IMR-90 (cell line): Measurements from ENCODE around the gene KBTBD6. TPM values are rescaled to one million over a fixed set of nuclear protein-coding genes. Genes with fewer than 3 reads are reported as not detected.

Experiments
- ATAC-seq: fragments of 200-7000 bp; cut with Tn5 transposase; 2 replicates; pipeline ENCODE4 v1.9.1; 2020; ENCODE audit warnings: low read depth, mild to moderate bottlenecking, moderate library complexity
- BruUV-seq: library from RNA; stranded (reverse); fragments of 400-500 nt; replicated peaks from 2 replicates; lab custom pipeline; 2021; lab: Mats Ljungman, UMichigan
- CTCF ChIA-PET: fragments of 300-600 bp; formaldehyde crosslinking; extraction: SDS; loops from one replicate; lab custom pipeline; 2021; ENCODE audit warnings: antibody characterized with exemption; lab: Yijun Ruan, JAX
- POLR2A ChIA-PET: fragments of 300-600 bp; sonication (Branson Sonifier 250); formaldehyde crosslinking; loops from one replicate; lab custom pipeline; 2022; ENCODE audit warnings: antibody characterized with exemption; ENCODE audit not compliant: unreplicated experiment; lab: Charles Lee
- DNase-seq: peaks from one replicate; pipeline ENCODE4 v3.0.0; 2013
- H2AFZ ChIP-seq: replicated peaks from 2 replicates; pipeline ENCODE3; 2013; ENCODE audit warnings: low read length, mild to moderate bottlenecking; ENCODE audit not compliant: poor library complexity
- H2AK5ac ChIP-seq: 2 replicates; pipeline ENCODE4 v1.6.1; 2013; ENCODE audit warnings: low read depth, low read length, inconsistent platforms
- H2AK9ac ChIP-seq: replicated peaks from 2 replicates; pipeline ENCODE3; 2013; ENCODE audit warnings: mild to moderate bottlenecking, low read depth, low read length, moderate library complexity; ENCODE audit not compliant: poor library complexity
- H2BK120ac ChIP-seq: 2 replicates; pipeline ENCODE4 v1.6.1; 2013; ENCODE audit warnings: low read depth, low read length, inconsistent platforms
- H2BK15ac ChIP-seq: 3 replicates; pipeline ENCODE4 v1.6.1; 2013; ENCODE audit warnings: low read depth, low read length, inconsistent platforms
- H2BK20ac ChIP-seq: 2 replicates; pipeline ENCODE4 v1.6.1; 2013; ENCODE audit warnings: low read depth, mild to moderate bottlenecking, inconsistent platforms, low read length, moderate library complexity
- H2BK5ac ChIP-seq: 2 replicates; pipeline ENCODE4 v1.6.1; 2013; ENCODE audit warnings: mild to moderate bottlenecking, low read depth, low read length, inconsistent platforms; ENCODE audit not compliant: poor library complexity, severe bottlenecking
- H3K14ac ChIP-seq: replicated peaks from 2 replicates; pipeline ENCODE4 v1.6.1; 2013; ENCODE audit warnings: low read depth, low read length, inconsistent platforms
- H3K18ac ChIP-seq: 2 replicates; pipeline ENCODE4 v1.6.1; 2013; ENCODE audit warnings: low read depth, low read length, control low read depth
- H3K23ac ChIP-seq: 2 replicates; pipeline ENCODE4 v1.6.1; 2013; ENCODE audit warnings: low read depth, low read length, inconsistent platforms
- H3K27ac ChIP-seq: 2 replicates; pipeline ENCODE4 v1.5.1; 2013; ENCODE audit warnings: mild to moderate bottlenecking, control low read depth, low read length; ENCODE audit not compliant: insufficient read depth
- H3K27me3 ChIP-seq: 2 replicates; pipeline ENCODE4 v1.6.1; 2013; ENCODE audit warnings: low read length; ENCODE audit not compliant: control insufficient read depth, insufficient read depth
- H3K36me3 ChIP-seq: 2 replicates; pipeline ENCODE4 v1.6.1; 2013; ENCODE audit warnings: low read length, mixed read lengths; ENCODE audit not compliant: control insufficient read depth, insufficient read depth
- H3K4ac ChIP-seq: 2 replicates; pipeline ENCODE4 v1.6.1; 2013; ENCODE audit warnings: low read depth, low read length, inconsistent platforms
- H3K4me1 ChIP-seq: 2 replicates; pipeline ENCODE4 v1.6.1; 2013; ENCODE audit warnings: low read length, mixed read lengths; ENCODE audit not compliant: control insufficient read depth, insufficient read depth
- H3K4me2 ChIP-seq: 2 replicates; pipeline ENCODE4 v1.6.1; 2013; ENCODE audit warnings: low read depth, mild to moderate bottlenecking, control low read depth, low read length, moderate library complexity
- H3K4me3 ChIP-seq: 2 replicates; pipeline ENCODE4 v1.5.1; 2013; ENCODE audit warnings: low read depth, mild to moderate bottlenecking, control low read depth, low read length, moderate library complexity; ENCODE audit not compliant: insufficient read depth
- H3K56ac ChIP-seq: 2 replicates; pipeline ENCODE4 v1.6.1; 2013; ENCODE audit warnings: low read length, inconsistent platforms; ENCODE audit not compliant: insufficient read depth; ENCODE audit errors: extremely low read depth
- H3K79me1 ChIP-seq, 2 experiments: 2 replicates each; pipeline ENCODE4 v1.6.1; 2013; ENCODE audit warnings: low read length in 2 of 2, inconsistent platforms in 1 of 2, low read depth in 1 of 2
- H3K9ac ChIP-seq: 2 replicates; pipeline ENCODE4 v1.6.1; 2013; ENCODE audit warnings: low read depth, low read length, control low read depth
- H3K9me1 ChIP-seq: 2 replicates; pipeline ENCODE4 v1.6.1; 2013; ENCODE audit warnings: low read length, inconsistent platforms; ENCODE audit not compliant: insufficient read depth
- H3K9me3 ChIP-seq: 2 replicates; pipeline ENCODE4 v1.6.1; 2013; ENCODE audit warnings: low read length; ENCODE audit not compliant: control insufficient read depth, insufficient read depth
- H4K20me1 ChIP-seq: 2 replicates; pipeline ENCODE4 v1.6.1; 2013; ENCODE audit warnings: low read length, inconsistent platforms; ENCODE audit not compliant: insufficient read depth
- H4K5ac ChIP-seq: 2 replicates; pipeline ENCODE4 v1.6.1; 2013; ENCODE audit warnings: mild to moderate bottlenecking, low read depth, low read length, control low read depth
- H4K8ac ChIP-seq, 2 experiments: 2 replicates each; pipeline ENCODE4 v1.6.1; 2013; ENCODE audit warnings: low read depth in 2 of 2, low read length in 2 of 2, control low read depth in 1 of 2, inconsistent platforms in 1 of 2
- H4K91ac ChIP-seq: 2 replicates; pipeline ENCODE4 v1.6.1; 2013; ENCODE audit warnings: low read depth, low read length, inconsistent platforms; ENCODE audit not compliant: insufficient read depth
- BHLHE40 ChIP-seq: fragments of 150-350 bp; IDR thresholded peaks from 2 replicates; pipeline ENCODE4 v1.6.1; 2016; ENCODE audit warnings: mild to moderate bottlenecking, low read depth, low read length
- CEBPB ChIP-seq: IDR thresholded peaks from 2 replicates; pipeline ENCODE4 v1.6.1; 2012; ENCODE audit warnings: low read depth, low read length, improper control_type of control experiment
- CHD1 ChIP-seq: IDR thresholded peaks from 2 replicates; pipeline ENCODE4 v1.6.1; 2012; ENCODE audit warnings: low read depth, low read length, improper control_type of control experiment
- FOS ChIP-seq: fragments of 150-350 bp; IDR thresholded peaks from 2 replicates; pipeline ENCODE4 v1.6.1; 2016; ENCODE audit warnings: low read depth, low read length
- MAFK ChIP-seq: IDR thresholded peaks from 2 replicates; pipeline ENCODE4 v1.6.1; 2012; ENCODE audit warnings: low read depth, low read length, improper control_type of control experiment
- MAZ ChIP-seq: IDR thresholded peaks from 2 replicates; pipeline ENCODE4 v1.6.1; 2012; ENCODE audit warnings: low read depth, mild to moderate bottlenecking, low read length, improper control_type of control experiment, moderate library complexity, borderline replicate concordance
- MXI1 ChIP-seq: IDR thresholded peaks from 2 replicates; pipeline ENCODE4 v1.6.1; 2012; ENCODE audit warnings: low read depth, mild to moderate bottlenecking, low read length, moderate library complexity, borderline replicate concordance
- NFE2L2 ChIP-seq: fragments of 150-350 bp; IDR thresholded peaks from 2 replicates; pipeline ENCODE4 v1.6.1; 2016; ENCODE audit warnings: low read depth, mild to moderate bottlenecking, low read length
- POLR2A ChIP-seq: IDR thresholded peaks from 2 replicates; pipeline ENCODE4 v1.6.1; 2012; ENCODE audit warnings: mild to moderate bottlenecking, low read depth, low read length
- RAD21 ChIP-seq: IDR thresholded peaks from 2 replicates; pipeline ENCODE4 v1.6.1; 2012; ENCODE audit warnings: low read length, improper control_type of control experiment
- RCOR1 ChIP-seq: IDR thresholded peaks from 2 replicates; pipeline ENCODE4 v1.6.1; 2012; ENCODE audit warnings: mild to moderate bottlenecking, low read length, improper control_type of control experiment; ENCODE audit not compliant: insufficient replicate concordance
- RFX5 ChIP-seq: IDR thresholded peaks from 2 replicates; pipeline ENCODE4 v1.8.0; 2012; ENCODE audit warnings: low read depth, mild to moderate bottlenecking, low read length, moderate library complexity
- SMC3 ChIP-seq: fragments of 150-350 bp; IDR thresholded peaks from 2 replicates; pipeline ENCODE4 v1.6.1; 2016; ENCODE audit warnings: low read depth, mild to moderate bottlenecking, antibody characterized with exemption, low read length, moderate library complexity
- WGBS, 2 experiments: methylation state at CpG; one replicate each; pipeline versions ENCODE4 v1.1.5 to v1.1.7; 2013; ENCODE audit warnings: missing lambda C conversion rate in 2 of 2; ENCODE audit not compliant: insufficient read length in 1 of 2; ENCODE audit errors: extremely low coverage in 2 of 2; 5-methylcytosine and 5-hydroxymethylcytosine counted together
- dilution Hi-C: fragments of 300-500 bp; cut with HindIII; formaldehyde crosslinking; loops from one replicate; pipeline ENCODE4 v1.14.3; 2018; ENCODE audit warnings: low sequenced_read_pairs; ENCODE audit not compliant: unreplicated experiment
- in situ Hi-C: fragments of 300-500 bp; cut with MboI; formaldehyde crosslinking; loops from 3 replicates; pipeline ENCODE4 v1.14.3; 2019; ENCODE audit warnings: low sequenced_read_pairs, inconsistent platforms, mixed read lengths
- intact Hi-C: fragments of 100-400 bp; cut with micrococcal nuclease; formaldehyde crosslinking; loops from 2 replicates; pipeline ENCODE4 v1.10.0; 2022
- polyA plus RNA-seq, 3 experiments: library from polyadenylated mRNA; depleted of rRNA; stranded (reverse); fragments of >200 nt; gene quantifications; 2 replicates each; pipeline ENCODE4 v1.2.3, GENCODE V29; 2012; ENCODE audit warnings: low replicate concordance in 1 of 3
- total RNA-seq: library from RNA; depleted of rRNA; stranded (reverse); fragments of >200 nt; gene quantifications from 2 replicates; pipeline ENCODE4 v1.2.3, GENCODE V29; 2012
- TF ChIP-seq, protein P1 (sequence below): fragments of 150-350 bp; IDR thresholded peaks from 2 replicates; pipeline ENCODE4 v1.6.1; 2016; ENCODE audit warnings: low read depth, mild to moderate bottlenecking, low read length, moderate library complexity, borderline replicate concordance
- TF ChIP-seq, protein P2 (sequence below): conservative IDR thresholded peaks from 2 replicates; pipeline ENCODE4 v1.5.1; 2012; ENCODE audit warnings: mild to moderate bottlenecking, low read depth, low read length, improper control_type of control experiment
- TF ChIP-seq, protein P3 (sequence below): fragments of 150-350 bp; IDR thresholded peaks from 2 replicates; pipeline ENCODE4 v1.6.1; 2017; ENCODE audit warnings: mild to moderate bottlenecking, antibody characterized with exemption, low read length, low read depth

Gene KBTBD6
- total and polyA plus RNA-seq, 2 of the 4 experiments (the other 2 are of a cell fraction), result 3.6 to 14.7 TPM

DNA sequence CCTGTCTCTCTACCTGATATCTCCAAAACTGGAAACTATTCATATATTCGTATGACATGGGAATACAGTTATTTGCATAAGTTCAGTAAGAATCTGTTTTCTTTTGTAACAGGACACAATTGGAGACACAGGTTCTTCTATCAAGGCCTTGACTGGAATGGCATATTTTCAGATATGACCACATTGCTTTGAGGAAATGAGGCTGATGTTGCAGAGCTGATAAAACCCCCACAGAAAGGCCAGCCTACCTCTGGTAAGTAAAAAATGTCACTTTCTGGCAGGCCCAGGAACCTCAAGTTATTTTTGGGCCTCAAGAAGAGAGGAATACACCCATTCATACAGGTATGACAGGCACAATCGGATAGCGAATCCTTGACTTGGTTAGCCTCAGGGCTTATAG lies 29.5 kb upstream of the KBTBD6 start:
- no peak overlapping the region for H2AFZ ChIP-seq
- no peak overlapping the region for H3K27ac ChIP-seq
- no peak overlapping the region for H4K8ac ChIP-seq
- H4K5ac ChIP-seq, result no peak overlapping the region
- no peak overlapping the region for H2BK5ac ChIP-seq
- H3K9me3 ChIP-seq, result no peaks in the 10 kb centered on the region
- H3K27me3 ChIP-seq, result no peaks in the 10 kb centered on the region
- no peaks in the 10 kb centered on the region for H3K4me1 ChIP-seq
- no CpG with 5 or more reads among the region's 3 CpGs for WGBS, 2 experiments
- no TSS peak for BruUV-seq
- H2AK5ac ChIP-seq, result no peak overlapping the region
- DNase-seq (no peak), ATAC-seq (no peak)
- no peak overlapping the region for H4K91ac ChIP-seq
- H3K4me2 ChIP-seq, result no peak overlapping the region
- H3K56ac ChIP-seq, result no peak overlapping the region
- intact Hi-C loops, result no loop called here
- dilution Hi-C loops, result no loop called here
- no peaks in the 10 kb centered on the region for H4K20me1 ChIP-seq
- H3K18ac ChIP-seq, result no peak overlapping the region
- no peak overlapping the region for H2BK20ac ChIP-seq
- no peak overlapping the region for H2BK15ac ChIP-seq
- H3K9ac ChIP-seq, result no peak overlapping the region
- no peak overlapping the region for H3K23ac ChIP-seq
- H2BK120ac ChIP-seq, result no peak overlapping the region
- H3K9me1 ChIP-seq, result no peaks in the 10 kb centered on the region
- H2AK9ac ChIP-seq, result no peak overlapping the region
- no peak overlapping the region for H3K14ac ChIP-seq
- H3K4me3 ChIP-seq, result no peak overlapping the region
- no peaks in the 10 kb centered on the region for H3K79me1 ChIP-seq
- CTCF ChIA-PET, result no interaction called here
- TF ChIP-seq FOS (no peak), SMC3 (no peak), RAD21 (no peak), NFE2L2 (no peak), POLR2A (no peak), MXI1 (no peak), RCOR1 (no peak), MAZ (no peak), RFX5 (no peak), CHD1 (no peak), MAFK (no peak), BHLHE40 (no peak), CEBPB (no peak)
- TF ChIP-seq, protein P1, sequence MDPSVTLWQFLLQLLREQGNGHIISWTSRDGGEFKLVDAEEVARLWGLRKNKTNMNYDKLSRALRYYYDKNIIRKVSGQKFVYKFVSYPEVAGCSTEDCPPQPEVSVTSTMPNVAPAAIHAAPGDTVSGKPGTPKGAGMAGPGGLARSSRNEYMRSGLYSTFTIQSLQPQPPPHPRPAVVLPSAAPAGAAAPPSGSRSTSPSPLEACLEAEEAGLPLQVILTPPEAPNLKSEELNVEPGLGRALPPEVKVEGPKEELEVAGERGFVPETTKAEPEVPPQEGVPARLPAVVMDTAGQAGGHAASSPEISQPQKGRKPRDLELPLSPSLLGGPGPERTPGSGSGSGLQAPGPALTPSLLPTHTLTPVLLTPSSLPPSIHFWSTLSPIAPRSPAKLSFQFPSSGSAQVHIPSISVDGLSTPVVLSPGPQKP, result no peak
- TF ChIP-seq, protein P2, sequence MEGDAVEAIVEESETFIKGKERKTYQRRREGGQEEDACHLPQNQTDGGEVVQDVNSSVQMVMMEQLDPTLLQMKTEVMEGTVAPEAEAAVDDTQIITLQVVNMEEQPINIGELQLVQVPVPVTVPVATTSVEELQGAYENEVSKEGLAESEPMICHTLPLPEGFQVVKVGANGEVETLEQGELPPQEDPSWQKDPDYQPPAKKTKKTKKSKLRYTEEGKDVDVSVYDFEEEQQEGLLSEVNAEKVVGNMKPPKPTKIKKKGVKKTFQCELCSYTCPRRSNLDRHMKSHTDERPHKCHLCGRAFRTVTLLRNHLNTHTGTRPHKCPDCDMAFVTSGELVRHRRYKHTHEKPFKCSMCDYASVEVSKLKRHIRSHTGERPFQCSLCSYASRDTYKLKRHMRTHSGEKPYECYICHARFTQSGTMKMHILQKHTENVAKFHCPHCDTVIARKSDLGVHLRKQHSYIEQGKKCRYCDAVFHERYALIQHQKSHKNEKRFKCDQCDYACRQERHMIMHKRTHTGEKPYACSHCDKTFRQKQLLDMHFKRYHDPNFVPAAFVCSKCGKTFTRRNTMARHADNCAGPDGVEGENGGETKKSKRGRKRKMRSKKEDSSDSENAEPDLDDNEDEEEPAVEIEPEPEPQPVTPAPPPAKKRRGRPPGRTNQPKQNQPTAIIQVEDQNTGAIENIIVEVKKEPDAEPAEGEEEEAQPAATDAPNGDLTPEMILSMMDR, result no peak
- TF ChIP-seq, protein P3, sequence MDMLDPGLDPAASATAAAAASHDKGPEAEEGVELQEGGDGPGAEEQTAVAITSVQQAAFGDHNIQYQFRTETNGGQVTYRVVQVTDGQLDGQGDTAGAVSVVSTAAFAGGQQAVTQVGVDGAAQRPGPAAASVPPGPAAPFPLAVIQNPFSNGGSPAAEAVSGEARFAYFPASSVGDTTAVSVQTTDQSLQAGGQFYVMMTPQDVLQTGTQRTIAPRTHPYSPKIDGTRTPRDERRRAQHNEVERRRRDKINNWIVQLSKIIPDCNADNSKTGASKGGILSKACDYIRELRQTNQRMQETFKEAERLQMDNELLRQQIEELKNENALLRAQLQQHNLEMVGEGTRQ, result no peak
- in situ Hi-C loops, result no loop called here
- no peaks in the 10 kb centered on the region for H3K36me3 ChIP-seq
- no peak overlapping the region for H3K4ac ChIP-seq
- POLR2A ChIA-PET, result no interaction called here
